Retinal pigment epithelial cell (primary cell): ENCODE measurements around the gene CISD1.

Source experiments
- DNase-seq: peaks from one replicate; pipeline ENCODE4 v3.0.0-alpha.2; 2010; ENCODE audit warnings: low read depth
- H3K4me3 ChIP-seq: 2 replicates; pipeline ENCODE4 v1.5.1; 2011; ENCODE audit warnings: mild to moderate bottlenecking, low read length, control low read depth, moderate library complexity
- CTCF ChIP-seq: conservative IDR thresholded peaks from 2 replicates; pipeline ENCODE4 v1.5.1; 2011; ENCODE audit warnings: low read depth, low read length, control low read depth, inconsistent platforms

The CISD1 gene

GRCh38 chr10:58311026-58311425 lies 42.1 kb downstream of the CISD1 start:
- H3K4me3 ChIP-seq, result no peak overlapping the region
- no peak for TF ChIP-seq CTCF
- no peak for DNase-seq

GRCh38 chr10:58316874-58317273 lies 47.9 kb downstream of the CISD1 start:
- DNase-seq, result no peak
- no peak for TF ChIP-seq CTCF
- no peak overlapping the region for H3K4me3 ChIP-seq

GRCh38 chr10:58318346-58318745 lies 49.4 kb downstream of the CISD1 start:
- H3K4me3 ChIP-seq, result no peak overlapping the region
- no peak for TF ChIP-seq CTCF
- no peak for DNase-seq

GRCh38 chr10:58319599-58319998 lies 50.6 kb downstream of the CISD1 start:
- no peak for TF ChIP-seq CTCF
- no peak overlapping the region for H3K4me3 ChIP-seq
- no peak for DNase-seq

GRCh38 chr10:58320351-58321049 lies 51.5 kb downstream of the CISD1 start:
- no peak for TF ChIP-seq CTCF
- H3K4me3 ChIP-seq, result no peak overlapping the region
- no peak for DNase-seq

GRCh38 chr10:58322072-58322834 lies 53.3 kb downstream of the CISD1 start:
- TF ChIP-seq CTCF, result no peak

GRCh38 chr10:58322835-58323209 lies 53.9 kb downstream of the CISD1 start:
- no peak for DNase-seq
- TF ChIP-seq CTCF, result no peak
- no peak overlapping the region for H3K4me3 ChIP-seq

More at GRCh38 chr10:58322072-58322834, 53.3 kb downstream of the CISD1 start:
- H3K4me3 ChIP-seq, result no peak overlapping the region
- DNase-seq, result no peak
